Measurements from ENCODE around the gene CHST9. TPM values are rescaled to one million over a fixed set of nuclear protein-coding genes. Genes with fewer than 3 reads are reported as not detected.
A peak's percentile ranks its signal among the peaks of the same experiment; 100 is the strongest.
"Not testable (repeated sequence)": the region's sequence is repeated elsewhere in the genome, so short reads cannot be mapped to it uniquely, and the experiment has no call there.

Gene CHST9
- total RNA-seq, 1 donor from 2014 or later, result 8.7 TPM

GRCh38 chr18:26971409-26971808 is 213.7 kb downstream of the CHST9 start:
- no peak for ATAC-seq (ENCODE audit: poor library complexity)

GRCh38 chr18:26970637-26971036 is 214.5 kb downstream of the CHST9 start:
- ATAC-seq (ENCODE audit: poor library complexity) (no peak), DNase-seq (no peak)
- intact Hi-C loops (cut with DNase I), result no loop called here

More at GRCh38 chr18:26971409-26971808, 213.7 kb downstream of the CHST9 start:
- no peak for DNase-seq
- intact Hi-C loops (cut with DNase I), result no loop called here

- DNase-seq (no peak), ATAC-seq (ENCODE audit: poor library complexity) (peak; percentile 75)
- intact Hi-C loops (cut with DNase I), result loop anchor here (10.0 kb wide), 1 partner anchor 100 kb away; the partner anchor contains the start of gene AQP4
Observed at GRCh38 chr18:26965206-26965605, 219.9 kb downstream of the CHST9 start.

- intact Hi-C loops (cut with DNase I), result loop anchor here (5.0 to 10.0 kb wide), 2 partner anchors 98 to 156 kb away; partner anchors contain the start of gene AQP4
- peak; percentile 74 for ATAC-seq (ENCODE audit: poor library complexity)
Observed at GRCh38 chr18:26963292-26963691, 221.8 kb downstream of the CHST9 start.

GRCh38 chr18:26961839-26962238 is 223.3 kb downstream of the CHST9 start:
- ATAC-seq (ENCODE audit: poor library complexity) (no peak), DNase-seq (no peak)
- intact Hi-C loops (cut with DNase I), result loop anchor here (5.0 to 10.0 kb wide), 2 partner anchors 97 to 155 kb away; partner anchors contain the start of gene AQP4

More at GRCh38 chr18:26963292-26963691, 221.8 kb downstream of the CHST9 start:
- no peak for DNase-seq

- intact Hi-C loops (cut with DNase I), result loop anchor here (5.0 to 10.0 kb wide), 2 partner anchors 96 to 154 kb away; partner anchors contain the start of gene AQP4
- ATAC-seq (ENCODE audit: poor library complexity) (no peak), DNase-seq (no peak)
Observed at GRCh38 chr18:26960911-26961310, 224.2 kb downstream of the CHST9 start.

GRCh38 chr18:26956863-26957262 is 228.2 kb downstream of the CHST9 start:
- intact Hi-C loops (cut with DNase I), result no loop called here
- DNase-seq (no peak), ATAC-seq (ENCODE audit: poor library complexity) (no peak)

GRCh38 chr18:26948703-26949102 is 236.4 kb downstream of the CHST9 start:
- no peak for ATAC-seq (ENCODE audit: poor library complexity)
- no peak for DNase-seq
- intact Hi-C loops (cut with DNase I), result no loop called here

- ATAC-seq (ENCODE audit: poor library complexity), result no peak
- DNase-seq, result no peak
- intact Hi-C loops (cut with DNase I), result no loop called here
Observed at GRCh38 chr18:26943906-26944305, 241.2 kb downstream of the CHST9 start.

- ATAC-seq (ENCODE audit: poor library complexity) (no peak), DNase-seq (no peak)
- intact Hi-C loops (cut with DNase I), result no loop called here
Observed at GRCh38 chr18:26941584-26941983, 243.5 kb downstream of the CHST9 start.

- intact Hi-C loops (cut with DNase I), result no loop called here
- no peak for DNase-seq
- ATAC-seq (ENCODE audit: poor library complexity), result peak; percentile 76
Observed at GRCh38 chr18:26940744-26941398, 244.2 kb downstream of the CHST9 start.

GRCh38 chr18:26931659-26932058 is 253.4 kb downstream of the CHST9 start:
- DNase-seq, result no peak
- intact Hi-C loops (cut with DNase I), result no loop called here

GRCh38 chr18:26930630-26931029 is 254.5 kb downstream of the CHST9 start:
- intact Hi-C loops (cut with DNase I), result no loop called here
- DNase-seq, result no peak
- ATAC-seq (ENCODE audit: poor library complexity), result no peak

More at GRCh38 chr18:26931659-26932058, 253.4 kb downstream of the CHST9 start:
- no peak for ATAC-seq (ENCODE audit: poor library complexity)

GRCh38 chr18:26928670-26929313 is 256.3 kb downstream of the CHST9 start:
- no peak for DNase-seq
- intact Hi-C loops (cut with DNase I), result no loop called here
- no peak for ATAC-seq (ENCODE audit: poor library complexity)

GRCh38 chr18:26927822-26928221 is 257.3 kb downstream of the CHST9 start:
- intact Hi-C loops (cut with DNase I); ATAC-seq (ENCODE audit: poor library complexity); DNase-seq: not testable (repeated sequence)

- intact Hi-C loops (cut with DNase I), result no loop called here
- ATAC-seq (ENCODE audit: poor library complexity) (no peak), DNase-seq (no peak)
Observed at GRCh38 chr18:26926066-26926675, 258.9 kb downstream of the CHST9 start.

GRCh38 chr18:26925313-26925712 is 259.8 kb downstream of the CHST9 start:
- intact Hi-C loops (cut with DNase I), result no loop called here
- no peak for ATAC-seq (ENCODE audit: poor library complexity)
- DNase-seq, result no peak

GRCh38 chr18:26922313-26922712 is 262.8 kb downstream of the CHST9 start:
- ATAC-seq (ENCODE audit: poor library complexity), result no peak
- intact Hi-C loops (cut with DNase I), result no loop called here
- DNase-seq, result no peak

GRCh38 chr18:26920644-26921043 is 264.5 kb downstream of the CHST9 start:
- intact Hi-C loops (cut with DNase I), result no loop called here

GRCh38 chr18:26919627-26920026 is 265.5 kb downstream of the CHST9 start:
- DNase-seq, result no peak
- intact Hi-C loops (cut with DNase I), result no loop called here
- ATAC-seq (ENCODE audit: poor library complexity), result no peak

More at GRCh38 chr18:26920644-26921043, 264.5 kb downstream of the CHST9 start:
- DNase-seq (no peak), ATAC-seq (ENCODE audit: poor library complexity) (no peak)
